Measurements from ENCODE around the gene KCNIP4. TPM values are rescaled to one million over a fixed set of nuclear protein-coding genes. Genes with fewer than 3 reads are reported as not detected.
"Not testable (repeated sequence)": the region's sequence is repeated elsewhere in the genome, so short reads cannot be mapped to it uniquely, and the experiment has no call there.

Gene KCNIP4
- total and polyA plus RNA-seq, 11 donors, result 0.19 TPM; not detected in 10

DNA sequence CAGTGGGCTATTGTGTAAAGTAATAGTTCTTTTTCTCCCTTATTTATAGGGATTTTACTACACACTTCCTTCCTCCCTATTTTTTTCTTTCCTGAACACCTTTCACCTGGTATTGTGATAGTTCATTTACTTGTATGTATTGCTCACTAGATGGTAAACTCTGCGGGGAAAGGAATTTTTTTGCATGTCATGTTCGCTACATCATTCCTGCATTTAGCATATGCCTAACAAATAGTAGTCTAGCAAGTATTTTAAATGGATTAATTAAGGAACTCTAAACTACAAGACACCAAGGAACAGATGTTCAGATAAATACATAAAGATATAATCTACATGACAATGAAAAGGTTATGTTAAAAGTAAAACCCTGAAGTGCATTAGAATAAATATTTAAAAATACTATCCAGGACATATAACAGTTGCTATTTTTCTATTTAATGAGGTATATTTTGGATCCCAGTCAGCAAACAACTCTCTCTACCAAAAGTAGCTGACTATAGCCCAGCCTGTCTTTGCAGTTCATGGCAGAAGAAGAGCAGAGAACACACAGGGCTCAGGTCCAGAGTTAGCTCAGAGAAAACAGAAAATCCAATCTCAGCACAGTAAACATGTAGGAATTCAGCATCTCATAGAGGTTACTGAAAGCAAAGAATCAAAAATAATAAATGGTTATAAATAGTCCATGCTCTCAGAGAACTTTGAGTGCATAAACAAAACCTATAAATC lies 1160.5 kb downstream of the KCNIP4 start:
- H3K4me1 ChIP-seq, result no peaks in the 10 kb centered on the region
- ATAC-seq, result no peak
- TF ChIP-seq, protein P1, sequence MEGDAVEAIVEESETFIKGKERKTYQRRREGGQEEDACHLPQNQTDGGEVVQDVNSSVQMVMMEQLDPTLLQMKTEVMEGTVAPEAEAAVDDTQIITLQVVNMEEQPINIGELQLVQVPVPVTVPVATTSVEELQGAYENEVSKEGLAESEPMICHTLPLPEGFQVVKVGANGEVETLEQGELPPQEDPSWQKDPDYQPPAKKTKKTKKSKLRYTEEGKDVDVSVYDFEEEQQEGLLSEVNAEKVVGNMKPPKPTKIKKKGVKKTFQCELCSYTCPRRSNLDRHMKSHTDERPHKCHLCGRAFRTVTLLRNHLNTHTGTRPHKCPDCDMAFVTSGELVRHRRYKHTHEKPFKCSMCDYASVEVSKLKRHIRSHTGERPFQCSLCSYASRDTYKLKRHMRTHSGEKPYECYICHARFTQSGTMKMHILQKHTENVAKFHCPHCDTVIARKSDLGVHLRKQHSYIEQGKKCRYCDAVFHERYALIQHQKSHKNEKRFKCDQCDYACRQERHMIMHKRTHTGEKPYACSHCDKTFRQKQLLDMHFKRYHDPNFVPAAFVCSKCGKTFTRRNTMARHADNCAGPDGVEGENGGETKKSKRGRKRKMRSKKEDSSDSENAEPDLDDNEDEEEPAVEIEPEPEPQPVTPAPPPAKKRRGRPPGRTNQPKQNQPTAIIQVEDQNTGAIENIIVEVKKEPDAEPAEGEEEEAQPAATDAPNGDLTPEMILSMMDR (IDR thresholded peaks at IDR 0.05), result no peak
- TF ChIP-seq POLR2A (IDR thresholded peaks at IDR 0.05), result no peak
- 82 to 87% (median 83%) methylated on average over 2 of the region's 2 CpGs for WGBS, 4 donors
- no peaks in the 10 kb centered on the region for H3K27me3 ChIP-seq
- intact Hi-C loops (cut with DNase I), result no loop called here
- peaks cover 0 to 6% (median 1%) of the 10 kb centered on the region in 12 donors for H3K9me3 ChIP-seq
- DNase-seq, result no peak
- no peak overlapping the region for H3K4me3 ChIP-seq
- no peaks in the 10 kb centered on the region for H3K36me3 ChIP-seq
- H3K27ac ChIP-seq, result no peak overlapping the region

- H3K27me3 ChIP-seq; ATAC-seq; DNase-seq; H3K4me1 ChIP-seq; H3K36me3 ChIP-seq; intact Hi-C loops (cut with DNase I); H3K27ac ChIP-seq; H3K4me3 ChIP-seq: not testable (repeated sequence)
- 77 to 88% (median 82%) methylated on average over 1 of the region's 1 CpG for WGBS, 4 donors
- H3K9me3 ChIP-seq, result peaks cover 0 to 28% (median 9%) of the 10 kb centered on the region in 12 donors
These were observed 1165.4 kb downstream of the KCNIP4 start for GRCh38 chr4:20783134-20783533.

DNA sequence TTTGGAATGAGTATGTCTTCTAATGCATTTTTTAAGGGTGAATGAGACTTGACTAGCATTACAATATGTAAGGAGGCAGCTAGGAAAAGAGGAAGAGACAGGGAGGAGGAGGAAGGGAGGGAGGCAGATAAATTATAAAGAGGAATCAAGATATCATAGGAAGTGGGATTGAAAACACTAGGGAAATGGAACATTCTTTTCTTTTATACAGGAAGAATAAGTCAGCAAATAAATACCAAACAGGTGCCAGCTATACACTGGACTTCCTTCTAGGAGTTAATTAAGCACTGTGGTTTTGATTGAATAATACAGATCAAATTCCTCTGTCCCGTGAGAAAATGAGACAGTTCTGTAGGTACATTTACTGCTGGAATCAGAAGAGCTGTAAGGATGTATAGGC lies 1169.7 kb downstream of the KCNIP4 start:
- Histone ChIP-seq H3K27me3 (no peaks in the 10 kb centered on the region), H3K4me3 (no peak overlapping the region), H3K36me3 (no peaks in the 10 kb centered on the region), H3K9me3 (peaks cover 0 to 28% (median 9%) of the 10 kb centered on the region in 12 donors), H3K27ac (no peak overlapping the region), H3K4me1 (no peaks in the 10 kb centered on the region)
- TF ChIP-seq, protein P1 (IDR thresholded peaks at IDR 0.05), result no peak
- TF ChIP-seq POLR2A (IDR thresholded peaks at IDR 0.05), result no peak
- intact Hi-C loops (cut with DNase I), result loop anchor here in 9 of 10 donors (5.0 to 10.0 kb wide), 4 partner anchors 353 to 986 kb away; no protein-coding TSS in a partner anchor
- 44 to 72% (median 58%) methylated on average over 1 of the region's 1 CpG for WGBS, 4 donors
- DNase-seq, result no peak
- ATAC-seq, result no peak

- DNase-seq (peak in 3 of 5 donors; percentile 7 to 57 (median 20)), ATAC-seq (peak in 3 of 4 donors; percentile 44 to 71 (median 56))
- intact Hi-C loops (cut with DNase I), result loop anchor here in 9 of 10 donors (5.0 to 10.0 kb wide), 6 partner anchors 359 to 994 kb away; no protein-coding TSS in a partner anchor
- peaks cover 0 to 4% (median 0%) of the 10 kb centered on the region in 12 donors for H3K9me3 ChIP-seq
- H3K27ac ChIP-seq, result no peak overlapping the region
- 31 to 33% (median 32%) methylated on average over 14 of the region's 14 CpGs for WGBS, 4 donors
- H3K4me3 ChIP-seq, result no peak overlapping the region
- H3K36me3 ChIP-seq, result no peaks in the 10 kb centered on the region
- no peaks in the 10 kb centered on the region for H3K27me3 ChIP-seq
- TF ChIP-seq, protein P1 (IDR thresholded peaks at IDR 0.05), result peak; percentile 24 to 70 (median 47)
- no peak for TF ChIP-seq POLR2A (IDR thresholded peaks at IDR 0.05)
- no peaks in the 10 kb centered on the region for H3K4me1 ChIP-seq
These were observed 1175.2 kb downstream of the KCNIP4 start for GRCh38 chr4:20773144-20773997.

Measured in heart left ventricle (tissue), 16 donors.